GM10266 (cell line): ENCODE results near the gene LRMDA.

Experiments used
- DNase-seq: peaks from one replicate; pipeline ENCODE4 v3.0.0; 2012; ENCODE audit errors: extremely low spot score
- TF ChIP-seq, protein P1 (sequence below): IDR thresholded peaks from 2 replicates; pipeline ENCODE4 v1.5.1; 2012; ENCODE audit warnings: mild to moderate bottlenecking, low read depth; ENCODE audit not compliant: control insufficient read depth, insufficient read depth; ENCODE audit errors: missing control alignments

Gene LRMDA

GRCh38 chr10:75904499-75905283, 473.3 kb downstream of the LRMDA start:
- TF ChIP-seq, protein P1, sequence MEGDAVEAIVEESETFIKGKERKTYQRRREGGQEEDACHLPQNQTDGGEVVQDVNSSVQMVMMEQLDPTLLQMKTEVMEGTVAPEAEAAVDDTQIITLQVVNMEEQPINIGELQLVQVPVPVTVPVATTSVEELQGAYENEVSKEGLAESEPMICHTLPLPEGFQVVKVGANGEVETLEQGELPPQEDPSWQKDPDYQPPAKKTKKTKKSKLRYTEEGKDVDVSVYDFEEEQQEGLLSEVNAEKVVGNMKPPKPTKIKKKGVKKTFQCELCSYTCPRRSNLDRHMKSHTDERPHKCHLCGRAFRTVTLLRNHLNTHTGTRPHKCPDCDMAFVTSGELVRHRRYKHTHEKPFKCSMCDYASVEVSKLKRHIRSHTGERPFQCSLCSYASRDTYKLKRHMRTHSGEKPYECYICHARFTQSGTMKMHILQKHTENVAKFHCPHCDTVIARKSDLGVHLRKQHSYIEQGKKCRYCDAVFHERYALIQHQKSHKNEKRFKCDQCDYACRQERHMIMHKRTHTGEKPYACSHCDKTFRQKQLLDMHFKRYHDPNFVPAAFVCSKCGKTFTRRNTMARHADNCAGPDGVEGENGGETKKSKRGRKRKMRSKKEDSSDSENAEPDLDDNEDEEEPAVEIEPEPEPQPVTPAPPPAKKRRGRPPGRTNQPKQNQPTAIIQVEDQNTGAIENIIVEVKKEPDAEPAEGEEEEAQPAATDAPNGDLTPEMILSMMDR = no peak
- no peak for DNase-seq

- no peak for DNase-seq
These were observed 474.1 kb downstream of the LRMDA start for GRCh38 chr10:75905490-75905889.

GRCh38 chr10:75910032-75910431, 478.6 kb downstream of the LRMDA start:
- no peak for DNase-seq
- TF ChIP-seq, protein P1 = no peak

More at GRCh38 chr10:75905490-75905889, 474.1 kb downstream of the LRMDA start:
- TF ChIP-seq, protein P1 = no peak

DNA sequence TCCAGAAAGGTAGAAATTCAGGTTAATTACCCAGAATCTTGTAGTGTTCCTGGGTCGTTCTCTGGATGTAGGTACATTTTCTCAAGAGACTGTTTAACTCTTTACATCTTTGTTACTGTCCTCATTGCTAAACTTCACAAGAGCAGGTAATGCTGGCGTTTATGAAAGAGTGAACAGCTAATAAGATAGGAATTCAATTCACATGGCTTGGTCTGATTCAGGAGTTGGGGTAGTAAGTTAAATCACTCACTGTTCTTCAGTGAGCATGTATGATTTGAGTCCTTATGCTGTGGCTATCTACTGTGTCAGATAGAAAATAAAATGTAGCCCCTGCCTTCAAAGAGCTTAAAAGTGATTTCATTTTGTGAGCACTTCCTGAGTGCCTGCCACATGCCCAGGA, 480.0 kb downstream of the LRMDA start:
- TF ChIP-seq, protein P1 = no peak

DNA sequence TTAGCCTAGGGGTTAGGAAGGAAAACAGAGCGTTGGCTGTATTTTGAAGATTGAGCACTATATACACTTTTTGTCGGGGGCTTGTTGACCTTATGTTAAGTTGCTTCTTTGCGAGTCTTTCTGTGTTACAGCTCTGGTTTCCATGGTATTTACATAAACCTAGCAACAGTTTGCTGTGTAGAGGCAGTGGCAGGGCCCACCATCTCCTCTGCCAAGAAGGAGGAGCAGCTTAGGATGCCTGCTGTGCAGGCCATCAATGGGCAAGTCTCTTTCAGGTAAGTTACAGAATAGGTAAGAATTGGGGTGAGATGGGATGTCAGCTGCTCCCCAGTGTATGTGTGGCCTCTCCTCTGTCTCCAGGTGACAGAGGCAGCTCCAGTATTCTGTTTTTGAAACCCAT, 485.5 kb downstream of the LRMDA start:
- TF ChIP-seq, protein P1 = no peak
- DNase-seq = no peak

More for the DNA sequence above, 480.0 kb downstream of the LRMDA start:
- DNase-seq = no peak

GRCh38 chr10:75919913-75920312, 488.5 kb downstream of the LRMDA start:
- DNase-seq = no peak
- TF ChIP-seq, protein P1 = no peak

- DNase-seq = no peak
- TF ChIP-seq, protein P1 = no peak
These were observed 491.0 kb downstream of the LRMDA start for GRCh38 chr10:75922435-75922834.
